H9 (cell line): ENCODE results near the gene TMEM86B. TPM values are rescaled to one million over a fixed set of nuclear protein-coding genes. Genes with fewer than 3 reads are reported as not detected.
A peak's percentile ranks its signal among the peaks of the same experiment; 100 is the strongest.

ENCODE experiments used
- DNase-seq: peaks from one replicate; pipeline ENCODE4 v3.0.0-alpha.2; 2017
- H2AFZ ChIP-seq: one replicate; pipeline ENCODE4 v1.6.1; 2013; ENCODE audit warnings: mild to moderate bottlenecking, low read length, control low read depth, moderate library complexity
- H2AK5ac ChIP-seq: 2 replicates; pipeline ENCODE4 v1.6.1; 2013; ENCODE audit warnings: low read length, control low read depth, mixed read lengths; ENCODE audit not compliant: insufficient read length
- H2BK120ac ChIP-seq: one replicate; pipeline ENCODE4 v1.6.1; 2013; ENCODE audit warnings: low read depth, mild to moderate bottlenecking, low read length, control low read depth, inconsistent platforms; ENCODE audit not compliant: poor library complexity, severe bottlenecking
- H2BK12ac ChIP-seq: 2 replicates; pipeline ENCODE4 v1.6.1; 2013; ENCODE audit warnings: low read length, control low read depth, mixed read lengths, low read depth; ENCODE audit not compliant: insufficient read length
- H2BK15ac ChIP-seq: 2 replicates; pipeline ENCODE4 v1.6.1; 2013; ENCODE audit warnings: low read depth, low read length, control low read depth
- H2BK20ac ChIP-seq: one replicate; pipeline ENCODE4 v1.6.1; 2013; ENCODE audit warnings: low read depth, mild to moderate bottlenecking, low read length, control low read depth, inconsistent platforms; ENCODE audit not compliant: poor library complexity, severe bottlenecking
- H2BK5ac ChIP-seq: 2 replicates; pipeline ENCODE4 v1.6.1; 2013; ENCODE audit warnings: low read length, control low read depth, mixed read lengths; ENCODE audit not compliant: insufficient read length
- H3K14ac ChIP-seq: 2 replicates; pipeline ENCODE4 v1.6.1; 2013; ENCODE audit warnings: low read length, control low read depth; ENCODE audit not compliant: insufficient read depth
- H3K18ac ChIP-seq: 2 replicates; pipeline ENCODE4 v1.6.1; 2013; ENCODE audit warnings: low read depth, mild to moderate bottlenecking, mixed read lengths, low read length, control low read depth; ENCODE audit not compliant: insufficient read length
- H3K23ac ChIP-seq: 2 replicates; pipeline ENCODE4 v1.6.1; 2013; ENCODE audit warnings: low read length, control low read depth, mixed read lengths, low read depth; ENCODE audit not compliant: insufficient read length
- H3K23me2 ChIP-seq: 2 replicates; pipeline ENCODE4 v1.6.1; 2013; ENCODE audit warnings: low read depth, mild to moderate bottlenecking, mixed read lengths, low read length, control low read depth; ENCODE audit not compliant: insufficient read length, poor library complexity, severe bottlenecking
- H3K27ac ChIP-seq: 2 replicates; pipeline ENCODE4 v1.5.1; 2013; ENCODE audit warnings: low read length, control low read depth, mixed read lengths, low read depth; ENCODE audit not compliant: insufficient read length
- H3K27me3 ChIP-seq: 2 replicates; pipeline ENCODE4 v1.6.1; 2013; ENCODE audit warnings: low read length, control low read depth, inconsistent platforms; ENCODE audit not compliant: insufficient read depth
- H3K4ac ChIP-seq: 2 replicates; pipeline ENCODE4 v1.6.1; 2013; ENCODE audit warnings: low read depth, mild to moderate bottlenecking, control low read depth, inconsistent platforms, low read length, moderate library complexity
- H3K4me1 ChIP-seq: 2 replicates; pipeline ENCODE4 v1.6.1; 2013; ENCODE audit warnings: low read length, control low read depth, inconsistent platforms; ENCODE audit not compliant: insufficient read depth
- H3K4me2 ChIP-seq: 2 replicates; pipeline ENCODE4 v1.6.1; 2013; ENCODE audit warnings: low read length, control low read depth, mixed read lengths; ENCODE audit not compliant: insufficient read length, insufficient read depth
- H3K56ac ChIP-seq: 2 replicates; pipeline ENCODE4 v1.6.1; 2013; ENCODE audit warnings: low read depth, mild to moderate bottlenecking, mixed read lengths, low read length, control low read depth; ENCODE audit not compliant: insufficient read length
- H3K79me1 ChIP-seq: 2 replicates; pipeline ENCODE4 v1.6.1; 2013; ENCODE audit warnings: low read depth, mild to moderate bottlenecking, moderate library complexity, low read length, control low read depth, inconsistent platforms; ENCODE audit not compliant: insufficient read depth, poor library complexity, severe bottlenecking
- H3K79me2 ChIP-seq: 2 replicates; pipeline ENCODE4 v1.6.1; 2013; ENCODE audit warnings: low read length, control low read depth, inconsistent platforms; ENCODE audit not compliant: insufficient read depth
- H3K9ac ChIP-seq: 2 replicates; pipeline ENCODE4 v1.6.1; 2013; ENCODE audit warnings: low read length, control low read depth, mixed read lengths; ENCODE audit not compliant: insufficient read length; ENCODE audit errors: extremely low read depth
- H3K9me3 ChIP-seq: one replicate; pipeline ENCODE4 v1.6.1; 2013; ENCODE audit warnings: low read depth, low read length, inconsistent platforms; ENCODE audit not compliant: control insufficient read depth
- H3T11ph ChIP-seq: one replicate; pipeline ENCODE4 v1.6.1; 2013; ENCODE audit warnings: mild to moderate bottlenecking, low read length, control low read depth, inconsistent platforms
- H4K20me1 ChIP-seq: one replicate; pipeline ENCODE4 v1.6.1; 2013; ENCODE audit not compliant: control insufficient read depth, insufficient read length, insufficient read depth
- H4K5ac ChIP-seq: 2 replicates; pipeline ENCODE4 v1.6.1; 2013; ENCODE audit warnings: low read depth, mild to moderate bottlenecking, mixed read lengths, low read length, control low read depth; ENCODE audit not compliant: insufficient read length
- H4K8ac ChIP-seq: replicated peaks from 2 replicates; pipeline ENCODE4 v1.6.1; 2013; ENCODE audit warnings: low read length, control low read depth, mixed read lengths, low read depth; ENCODE audit not compliant: insufficient read length
- H4K91ac ChIP-seq: 2 replicates; pipeline ENCODE4 v1.6.1; 2013; ENCODE audit warnings: low read depth, mild to moderate bottlenecking, moderate library complexity, mixed read lengths, low read length, control low read depth; ENCODE audit not compliant: insufficient read length
- H3K27ac Mint-ChIP-seq, 3 experiments: 2 replicates in 2 of 3; 3 replicates in 1 of 3; pipeline ENCODE4 v1.8.0; 2020 to 2021; ENCODE audit warnings: mixed read lengths in 3 of 3, mild to moderate bottlenecking in 1 of 3, moderate library complexity in 1 of 3
- H3K27me3 Mint-ChIP-seq: 2 replicates; pipeline ENCODE4 v1.8.0; 2021; ENCODE audit warnings: low read depth, mild to moderate bottlenecking, moderate library complexity, mixed read lengths
- H3K36me3 Mint-ChIP-seq, 3 experiments: 2 replicates in 2 of 3; 3 replicates in 1 of 3; pipeline ENCODE4 v1.8.0; 2020 to 2021; ENCODE audit warnings: low read depth in 3 of 3, mixed read lengths in 3 of 3; ENCODE audit not compliant: insufficient read depth in 1 of 3
- H3K4me1 Mint-ChIP-seq, 2 experiments: 2 replicates each; pipeline ENCODE4 v1.8.0; 2020; ENCODE audit warnings: mixed read lengths in 2 of 2
- H3K4me3 Mint-ChIP-seq, 2 experiments: 2 replicates in 1 of 2; 3 replicates in 1 of 2; pipeline ENCODE4 v1.8.0; 2020 to 2021; ENCODE audit warnings: mild to moderate bottlenecking in 2 of 2, mixed read lengths in 2 of 2, moderate library complexity in 1 of 2
- H3K9me3 Mint-ChIP-seq, 2 experiments: 2 replicates in 1 of 2; 3 replicates in 1 of 2; pipeline ENCODE4 v1.8.0; 2020; ENCODE audit warnings: mild to moderate bottlenecking in 2 of 2, mixed read lengths in 2 of 2, moderate library complexity in 1 of 2
- CTCF ChIP-seq: fragments of 200-600 bp; sonication (generic); conservative IDR thresholded peaks from 3 replicates; pipeline ENCODE4 v1.8.0; 2021; ENCODE audit warnings: antibody characterized with exemption, mild to moderate bottlenecking
- WGBS: extraction: QIAGEN DNeasy Blood & Tissue Kit; methylation state at CpG from one replicate; pipeline ENCODE4 v1.1.7; 2013; ENCODE audit warnings: missing lambda C conversion rate, low lambda C conversion rate, mixed read lengths; ENCODE audit not compliant: insufficient read length; ENCODE audit errors: extremely low coverage; 5-methylcytosine and 5-hydroxymethylcytosine counted together
- total RNA-seq: library from RNA; stranded (reverse); gene quantifications from 2 replicates; pipeline ENCODE4 v1.2.1, GENCODE V29; 2021

The TMEM86B gene
- total RNA-seq, 1 experiment from 2014 or later = 4.5 TPM

- H3K4ac ChIP-seq = no peak overlapping the region
- H3K9me3 Mint-ChIP-seq = no peaks in the 10 kb centered on the region
- DNase-seq = no peak
- H3K23me2 ChIP-seq = no peaks in the 10 kb centered on the region
- no peaks in the 10 kb centered on the region for H3K4me1 Mint-ChIP-seq
- H3K56ac ChIP-seq = no peak overlapping the region
- no peak overlapping the region for H3T11ph ChIP-seq
- H2BK120ac ChIP-seq = no peak overlapping the region
- H3K4me2 ChIP-seq = no peak overlapping the region
- H3K79me2 ChIP-seq = peaks cover 2% of the 10 kb centered on the region; the same call in 1 of the 2 replicates
- no peaks in the 10 kb centered on the region for H3K9me3 ChIP-seq
- H3K27me3 Mint-ChIP-seq = no peaks in the 10 kb centered on the region
- no peak overlapping the region for H3K18ac ChIP-seq
- H3K4me3 Mint-ChIP-seq = no peak overlapping the region
- H3K9ac ChIP-seq = no peak overlapping the region
- H3K79me1 ChIP-seq = no peaks in the 10 kb centered on the region
- H2AK5ac ChIP-seq = no peak overlapping the region
- no peak overlapping the region for H3K27ac ChIP-seq
- H4K20me1 ChIP-seq = no peaks in the 10 kb centered on the region
- H2AFZ ChIP-seq = no peak overlapping the region
- no peak overlapping the region for H4K5ac ChIP-seq
- no CpG with 5 or more reads among the region's 23 CpGs for WGBS
- no peak for TF ChIP-seq CTCF
- peaks cover 13 to 51% (median 49%) of the 10 kb centered on the region in 3 experiments; a peak in 6 of 7 replicates for H3K36me3 Mint-ChIP-seq
- no peak overlapping the region for H2BK12ac ChIP-seq
- no peak overlapping the region for H3K14ac ChIP-seq
- H3K23ac ChIP-seq = no peak overlapping the region
- no peak overlapping the region for H2BK20ac ChIP-seq
- no peak overlapping the region for H4K8ac ChIP-seq
- no peaks in the 10 kb centered on the region for H3K4me1 ChIP-seq
- peak overlapping the region in 1 of 3 experiments; percentile 76; a peak in 1 of 7 replicates for H3K27ac Mint-ChIP-seq
- H3K27me3 ChIP-seq = no peaks in the 10 kb centered on the region
- no peak overlapping the region for H2BK5ac ChIP-seq
- no peak overlapping the region for H2BK15ac ChIP-seq
- no peak overlapping the region for H4K91ac ChIP-seq
These were observed 16.8 kb upstream of the TMEM86B start for GRCh38 chr19:55245236-55245904.
